Endothelial cell of umbilical vein (primary cell): Measurements from ENCODE around the gene SURF6. TPM values are rescaled to one million over a fixed set of nuclear protein-coding genes. Genes with fewer than 3 reads are reported as not detected.

ENCODE experiments used
- BruUV-seq: library from RNA; stranded (reverse); fragments of 400-500 nt; replicated peaks from 2 replicates; lab custom pipeline; 2021; lab: Mats Ljungman, UMichigan
- CTCF ChIA-PET: fragments of 300-600, 350-600 bp; sonication (Branson Sonifier 250); formaldehyde crosslinking; loops from one replicate; lab custom pipeline; 2021; ENCODE audit warnings: antibody characterized with exemption, inconsistent platforms; lab: Charles Lee
- POLR2A ChIA-PET: fragments of 300-600, 350-600 bp; sonication (Branson Sonifier 250); formaldehyde crosslinking; loops from one replicate; lab custom pipeline; 2021; ENCODE audit warnings: antibody characterized with exemption, inconsistent platforms; lab: Charles Lee
- DNase-seq: peaks from one replicate; pipeline ENCODE4 v3.0.0-alpha.2; 2011; ENCODE audit warnings: low read depth, low spot score
- FAIRE-seq: peaks from 2 replicates; lab custom pipeline; 2011; peaks lifted over from hg19 to GRCh38; lab: Jason Lieb, UNC
- H2AFZ ChIP-seq: 2 replicates; pipeline ENCODE4 v1.6.0; 2012; ENCODE audit warnings: low read depth, low read length, control low read depth, inconsistent platforms
- H3K27ac ChIP-seq: 2 replicates; pipeline ENCODE4 v1.5.1; 2011; ENCODE audit warnings: low read depth, mild to moderate bottlenecking, control low read depth, low read length, moderate library complexity; ENCODE audit not compliant: insufficient read depth
- H3K27me3 ChIP-seq, 2 experiments: 2 replicates each; pipeline versions ENCODE4 v1.6.0 to v1.6.1; 2011; ENCODE audit warnings: low read length in 2 of 2, mixed read lengths in 1 of 2; ENCODE audit not compliant: control insufficient read depth in 2 of 2, insufficient read depth in 2 of 2
- H3K36me3 ChIP-seq, 2 experiments: 2 replicates in 1 of 2; 3 replicates in 1 of 2; pipeline ENCODE4 v1.5.1; 2011; ENCODE audit warnings: low read length in 2 of 2, mild to moderate bottlenecking in 1 of 2, moderate library complexity in 1 of 2; ENCODE audit not compliant: control insufficient read depth in 2 of 2, insufficient read depth in 2 of 2; ENCODE audit errors: extremely low read depth in 1 of 2
- H3K4me1 ChIP-seq: 3 replicates; pipeline ENCODE4 v1.5.1; 2011; ENCODE audit warnings: mild to moderate bottlenecking, low read length; ENCODE audit not compliant: control insufficient read depth, insufficient read depth; ENCODE audit errors: extremely low read depth
- H3K4me2 ChIP-seq: 2 replicates; pipeline ENCODE4 v1.6.1; 2011; ENCODE audit warnings: low read length, control low read depth, mixed read lengths; ENCODE audit not compliant: insufficient read depth
- H3K4me3 ChIP-seq, 3 experiments: fragments of 200-600 bp in 1 of 3; sonication (generic), shearing (Covaris generic) in 1 of 3; replicated peaks in 1 of 3; 2 replicates each; pipeline ENCODE4 v1.5.1; 2011 to 2016; ENCODE audit warnings: control low read depth in 3 of 3, low read length in 3 of 3, mild to moderate bottlenecking in 2 of 3, inconsistent platforms in 1 of 3, low read depth in 1 of 3, moderate library complexity in 1 of 3; ENCODE audit not compliant: insufficient read depth in 1 of 3
- H3K79me2 ChIP-seq: 2 replicates; pipeline ENCODE4 v1.6.0; 2012; ENCODE audit warnings: low read length, inconsistent platforms; ENCODE audit not compliant: control insufficient read depth, insufficient read depth
- H3K9ac ChIP-seq: replicated peaks from 2 replicates; pipeline ENCODE3; 2011; ENCODE audit warnings: low read length, control low read depth; ENCODE audit not compliant: insufficient read depth; ENCODE audit errors: extremely low read depth
- H3K9me1 ChIP-seq: replicated peaks from 3 replicates; pipeline ENCODE4 v1.6.0; 2011; ENCODE audit warnings: mild to moderate bottlenecking, low read length; ENCODE audit not compliant: control insufficient read depth, insufficient read depth; ENCODE audit errors: extremely low read depth
- H3K9me3 ChIP-seq: replicated peaks from 2 replicates; pipeline ENCODE4 v1.5.1; 2012; ENCODE audit warnings: low read length, inconsistent platforms; ENCODE audit not compliant: control insufficient read depth, insufficient read depth
- H4K20me1 ChIP-seq: replicated peaks from 2 replicates; pipeline ENCODE3; 2011; ENCODE audit warnings: mild to moderate bottlenecking, low read length; ENCODE audit not compliant: control insufficient read depth, insufficient read depth; ENCODE audit errors: extremely low read depth
- CTCF ChIP-seq, 2 donors: IDR thresholded peaks; 1 replicate in 1 of 2; 2 replicates in 1 of 2; pipeline ENCODE4 v1.5.1; 2011; ENCODE audit warnings: low read length in 2 of 2, mild to moderate bottlenecking in 2 of 2, moderate library complexity in 2 of 2, control low read depth in 1 of 2, inconsistent platforms in 1 of 2, low read depth in 1 of 2; ENCODE audit not compliant: insufficient read depth in 1 of 2; ENCODE audit errors: extremely low read depth in 1 of 2
- EZH2 ChIP-seq: IDR thresholded peaks from 2 replicates; pipeline ENCODE4 v1.6.1; 2012; ENCODE audit warnings: borderline replicate concordance, low read depth, mild to moderate bottlenecking, moderate library complexity, low read length, inconsistent platforms; ENCODE audit not compliant: severe bottlenecking
- FOS ChIP-seq: IDR thresholded peaks from 2 replicates; pipeline ENCODE4 v1.6.1; 2011; ENCODE audit warnings: mild to moderate bottlenecking, low read length, moderate library complexity, borderline replicate concordance; ENCODE audit not compliant: insufficient read depth
- GATA2 ChIP-seq: IDR thresholded peaks from 2 replicates; pipeline ENCODE4 v1.7.0; 2011; ENCODE audit warnings: low read depth, mild to moderate bottlenecking, moderate library complexity, mixed read lengths, low read length; ENCODE audit not compliant: insufficient read length, insufficient read depth
- JUN ChIP-seq: IDR thresholded peaks from 2 replicates; pipeline ENCODE4 v1.6.1; 2011; ENCODE audit warnings: borderline replicate concordance, low read depth; ENCODE audit not compliant: insufficient read length, insufficient read depth
- MAX ChIP-seq: IDR thresholded peaks from 2 replicates; pipeline ENCODE4 v1.6.1; 2011; ENCODE audit not compliant: insufficient read depth, insufficient read length
- MYC ChIP-seq: IDR thresholded peaks from one replicate; pipeline ENCODE4 v1.6.1; 2011; ENCODE audit warnings: mild to moderate bottlenecking, low read depth, low read length
- POLR2A ChIP-seq: IDR thresholded peaks from 2 replicates; pipeline ENCODE4 v1.6.1; 2012; ENCODE audit warnings: low read depth, mild to moderate bottlenecking, control low read depth, low read length
- POLR2AphosphoS5 ChIP-seq: IDR thresholded peaks from 2 replicates; pipeline ENCODE4 v1.6.1; 2012; ENCODE audit warnings: low read depth, mild to moderate bottlenecking, control low read depth, low read length, moderate library complexity; ENCODE audit not compliant: insufficient read depth
- dilution Hi-C: fragments of 300-500 bp; cut with MboI; formaldehyde crosslinking; loops from one replicate; pipeline ENCODE4 v1.15.0; 2019; ENCODE audit warnings: low sequenced_read_pairs; ENCODE audit not compliant: extremely low pct_ligation_motif_present
- intact Hi-C: fragments of 100-400 bp; cut with micrococcal nuclease; formaldehyde crosslinking; loops from one replicate; pipeline ENCODE4 v1.10.0; 2022
- polyA plus RNA-seq, 4 experiments: library from polyadenylated mRNA; depleted of rRNA in 3 of 4; stranded (reverse) in 3 of 4; unstranded in 1 of 4; fragments of >200 nt; gene quantifications; 2 replicates each; pipeline versions ENCODE4 v1.2.1 to v1.2.3, GENCODE V29; 2011 to 2012; ENCODE audit warnings: missing spikeins in 1 of 4
- total RNA-seq: library from RNA; stranded (reverse); gene quantifications from 2 replicates; pipeline ENCODE4 v1.2.3, GENCODE V29; 2021

Gene SURF6
- total and polyA plus RNA-seq, 2 donors (not counting 3 experiments of a cell fraction or from before 2014, with no cell fraction given), result 4.9 to 16.0 TPM

GRCh38 chr9:133331221-133331620, 4.8 kb downstream of the SURF6 start:
- no peak for FAIRE-seq
- ChIA-PET CTCF (interaction anchor here (1.7 to 5.6 kb wide), 4 partner anchors 92 to 148 kb away, joined by 9 to 128 read pairs (median 20); no protein-coding TSS in a partner anchor), POLR2A (interaction anchor here (0.6 kb wide), 1 partner anchor 384 kb away, joined by 3 read pairs; no protein-coding TSS in a partner anchor)
- intact Hi-C loops, result no loop called here
- Histone ChIP-seq H3K36me3 (peaks cover 11 to 38% of the 10 kb centered on the region in 2 experiments), H3K4me2 (no peak overlapping the region), H3K27me3 (no peaks in the 10 kb centered on the region), H3K9ac (no peak overlapping the region), H3K4me1 (peaks cover 4% of the 10 kb centered on the region), H3K9me1 (no peaks in the 10 kb centered on the region), H3K9me3 (no peaks in the 10 kb centered on the region), H2AFZ (no peak overlapping the region), H3K27ac (no peak overlapping the region), H4K20me1 (no peaks in the 10 kb centered on the region), H3K4me3 (no peak overlapping the region), H3K79me2 (peaks cover 23% of the 10 kb centered on the region)
- dilution Hi-C loops, result no loop called here
- TF ChIP-seq POLR2AphosphoS5 (no peak), MYC (no peak), JUN (no peak), FOS (no peak), POLR2A (no peak), MAX (no peak), CTCF (IDR thresholded peaks at IDR 0.05; ENCODE audit: extremely low read depth in 1 of 2, insufficient read depth in 1 of 2, low read depth in 1 of 2, low read length in 2 of 2) (no peak), GATA2 (no peak), EZH2 (no peak)
- no peak for DNase-seq
- TSS peak; percentile 2 for BruUV-seq
